AG10803 (cell line): ENCODE results near the gene PCDH9.

Source experiments
- DNase-seq: peaks from one replicate; pipeline ENCODE4 v3.0.0; 2010; ENCODE audit warnings: low read depth
- H3K4me3 ChIP-seq: 2 replicates; pipeline ENCODE4 v1.5.1; 2011; ENCODE audit warnings: mild to moderate bottlenecking, low read length, control low read depth
- TF ChIP-seq, protein P1 (sequence below): conservative IDR thresholded peaks from 2 replicates; pipeline ENCODE4 v1.5.1; 2011; ENCODE audit warnings: mild to moderate bottlenecking, low read length, control low read depth, inconsistent platforms

PCDH9 gene

DNA sequence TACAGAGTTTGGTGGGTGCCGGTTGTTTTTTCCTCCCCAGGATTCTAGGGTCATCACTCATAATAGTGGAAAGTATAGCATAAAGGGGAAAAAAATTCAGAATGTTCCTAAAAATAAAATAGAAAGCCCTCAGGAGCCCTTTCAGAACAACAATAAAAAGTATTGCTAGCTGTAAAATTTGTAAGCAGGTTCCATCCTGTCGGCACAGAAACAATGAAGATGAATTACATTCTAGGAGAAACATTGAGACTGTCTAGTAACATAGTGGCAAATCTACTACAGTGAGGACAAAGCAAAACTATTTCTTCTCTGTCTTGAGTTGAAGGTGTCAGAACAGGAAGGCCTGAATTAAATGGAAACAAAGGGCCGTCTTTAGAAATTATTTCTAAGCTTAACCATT is 870.7 kb downstream of the PCDH9 start:
- TF ChIP-seq, protein P1, sequence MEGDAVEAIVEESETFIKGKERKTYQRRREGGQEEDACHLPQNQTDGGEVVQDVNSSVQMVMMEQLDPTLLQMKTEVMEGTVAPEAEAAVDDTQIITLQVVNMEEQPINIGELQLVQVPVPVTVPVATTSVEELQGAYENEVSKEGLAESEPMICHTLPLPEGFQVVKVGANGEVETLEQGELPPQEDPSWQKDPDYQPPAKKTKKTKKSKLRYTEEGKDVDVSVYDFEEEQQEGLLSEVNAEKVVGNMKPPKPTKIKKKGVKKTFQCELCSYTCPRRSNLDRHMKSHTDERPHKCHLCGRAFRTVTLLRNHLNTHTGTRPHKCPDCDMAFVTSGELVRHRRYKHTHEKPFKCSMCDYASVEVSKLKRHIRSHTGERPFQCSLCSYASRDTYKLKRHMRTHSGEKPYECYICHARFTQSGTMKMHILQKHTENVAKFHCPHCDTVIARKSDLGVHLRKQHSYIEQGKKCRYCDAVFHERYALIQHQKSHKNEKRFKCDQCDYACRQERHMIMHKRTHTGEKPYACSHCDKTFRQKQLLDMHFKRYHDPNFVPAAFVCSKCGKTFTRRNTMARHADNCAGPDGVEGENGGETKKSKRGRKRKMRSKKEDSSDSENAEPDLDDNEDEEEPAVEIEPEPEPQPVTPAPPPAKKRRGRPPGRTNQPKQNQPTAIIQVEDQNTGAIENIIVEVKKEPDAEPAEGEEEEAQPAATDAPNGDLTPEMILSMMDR: no peak
- H3K4me3 ChIP-seq: no peak overlapping the region
- DNase-seq: no peak

DNA sequence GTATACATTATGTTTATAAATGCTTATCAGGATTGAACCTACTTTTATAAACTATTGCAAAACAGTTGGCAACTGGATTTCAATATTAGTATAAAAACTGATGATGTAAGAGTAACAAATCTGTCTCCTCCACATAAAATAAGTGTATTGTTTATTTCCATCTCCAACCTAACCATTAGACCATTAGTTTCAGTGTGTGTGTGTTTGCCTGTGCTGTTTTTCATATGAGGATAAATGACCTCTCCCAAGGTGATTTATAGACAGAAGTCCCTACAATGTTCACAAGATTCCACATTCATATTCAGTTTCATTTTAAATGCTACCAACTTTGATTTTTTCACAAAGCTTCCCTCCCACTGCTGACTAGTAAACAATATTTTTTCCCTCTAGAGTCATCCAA is 871.6 kb downstream of the PCDH9 start:
- TF ChIP-seq, protein P1: no peak
- no peak for DNase-seq
- no peak overlapping the region for H3K4me3 ChIP-seq

DNA sequence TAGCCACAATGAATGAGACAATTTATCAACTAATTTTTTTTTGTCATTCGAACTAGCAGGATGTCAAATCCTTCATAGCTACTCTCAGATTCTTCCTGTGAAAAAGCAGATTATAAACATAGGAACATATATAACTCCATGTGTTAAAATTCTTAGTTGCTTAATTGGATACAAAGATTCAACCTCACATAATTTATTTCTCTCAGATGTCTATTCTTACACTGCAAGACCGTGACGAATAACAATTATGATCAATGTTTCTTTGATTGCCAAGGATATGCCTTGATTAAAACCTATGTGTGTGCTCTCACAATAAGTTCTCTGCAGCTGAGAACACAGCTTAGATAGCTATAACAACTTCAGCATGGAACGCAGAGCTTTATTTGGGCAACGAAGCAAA is 872.7 kb downstream of the PCDH9 start:
- no peak for DNase-seq
- H3K4me3 ChIP-seq: no peak overlapping the region
- TF ChIP-seq, protein P1: no peak

DNA sequence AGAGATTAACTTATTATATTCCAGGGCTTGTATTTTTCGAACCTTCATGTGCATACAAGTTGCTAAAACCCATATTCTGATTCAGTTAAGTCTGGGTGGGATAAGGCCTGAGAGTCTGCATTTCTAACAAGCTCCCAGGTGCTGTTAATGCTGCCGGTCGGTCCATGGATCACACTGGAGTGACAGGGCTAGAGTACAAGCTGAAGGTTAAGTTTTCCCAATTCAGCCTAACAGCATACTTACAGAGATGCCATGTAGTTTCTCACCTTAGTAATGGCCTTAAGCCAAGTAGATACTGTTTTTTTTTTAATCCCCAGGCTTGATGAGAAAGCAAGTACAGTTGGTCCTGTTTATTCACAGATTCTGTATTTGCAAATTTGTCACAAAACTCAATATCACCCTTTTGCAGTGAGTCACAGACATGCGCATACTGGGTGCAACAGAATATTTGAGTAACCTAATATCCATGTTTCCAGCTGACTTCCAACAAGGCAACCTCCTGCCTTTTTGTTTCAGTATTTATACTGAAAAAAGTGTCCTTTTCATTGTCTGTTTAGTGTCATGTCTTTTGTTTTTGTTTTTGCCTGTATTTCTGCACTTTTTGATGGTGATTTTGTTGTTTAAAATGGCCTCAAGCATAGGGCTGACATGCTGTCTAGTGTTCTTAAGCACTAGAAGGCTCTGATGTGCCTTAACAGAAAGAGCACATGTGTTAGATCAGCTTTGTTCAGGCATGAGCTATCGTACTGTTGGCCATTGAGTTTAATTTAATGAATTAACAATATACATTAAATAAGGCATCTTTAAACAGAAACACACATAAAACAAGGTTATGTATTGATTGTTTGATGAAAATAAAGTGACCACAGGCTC is 875.0 kb downstream of the PCDH9 start:
- DNase-seq: no peak
- TF ChIP-seq, protein P1: no peak
- H3K4me3 ChIP-seq: no peak overlapping the region

DNA sequence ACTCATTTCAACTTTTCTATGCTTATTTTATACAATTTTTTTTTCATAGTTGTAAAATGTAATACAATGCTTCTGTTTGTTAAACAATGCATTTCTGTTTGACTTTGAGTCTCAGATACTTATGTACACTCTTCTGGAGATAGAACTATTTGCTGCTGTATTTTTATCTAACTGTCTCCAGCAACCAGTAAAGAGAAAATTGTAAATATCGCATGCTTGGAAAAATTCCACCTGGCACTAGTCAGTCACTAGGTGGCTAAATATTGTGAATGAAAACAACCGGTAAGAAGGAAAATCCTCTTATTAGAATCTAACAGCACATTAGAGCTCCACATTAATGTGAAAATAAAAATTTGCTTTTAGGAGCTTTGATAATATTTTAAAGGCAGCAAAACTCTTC is 876.5 kb downstream of the PCDH9 start:
- TF ChIP-seq, protein P1: no peak
- DNase-seq: no peak

DNA sequence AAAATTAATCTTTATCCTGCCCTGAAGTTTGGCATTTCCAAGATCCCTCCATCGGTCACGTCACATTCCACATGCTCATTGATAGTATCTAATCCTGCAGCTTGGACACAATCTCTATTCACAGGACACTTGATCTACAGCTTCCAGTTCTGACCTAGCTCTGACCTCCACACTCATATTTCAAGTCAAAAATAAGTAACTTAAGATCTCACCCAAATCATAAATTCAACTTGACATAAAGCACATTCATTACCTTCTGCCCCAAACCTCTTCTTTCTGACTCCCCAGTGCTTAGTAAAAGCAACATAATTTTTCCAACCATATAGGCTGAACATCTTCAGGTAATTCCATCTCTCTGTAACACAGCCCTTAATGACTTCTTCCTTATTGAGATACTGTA is 880.2 kb downstream of the PCDH9 start:
- TF ChIP-seq, protein P1: no peak
- no peak for DNase-seq

More for the DNA sequence above, 876.5 kb downstream of the PCDH9 start:
- no peak overlapping the region for H3K4me3 ChIP-seq

More for the DNA sequence above, 880.2 kb downstream of the PCDH9 start:
- H3K4me3 ChIP-seq: no peak overlapping the region
